A549 (cell line): ENCODE measurements around the gene RNASEH2C. TPM values are rescaled to one million over a fixed set of nuclear protein-coding genes. Genes with fewer than 3 reads are reported as not detected.

Experiments used
- ATAC-seq, 2 experiments: fragments of 200-7000 bp in 1 of 2; fragments of >200 bp in 1 of 2; cut with Nextera tagmentation in 1 of 2; cut with Tn5 transposase in 1 of 2; 3 replicates each; pipeline versions ENCODE4 v1.8.0 to v1.9.1; 2018 to 2020; ENCODE audit warnings: mild to moderate bottlenecking in 1 of 2, moderate library complexity in 1 of 2
- CTCF ChIA-PET: fragments of 300-600 bp; sonication (Branson Sonifier 250); formaldehyde crosslinking; extraction: SDS; loops from one replicate; lab custom pipeline; 2021; ENCODE audit warnings: antibody characterized with exemption, inconsistent platforms; lab: Yijun Ruan, JAX
- POLR2A ChIA-PET: fragments of 350-600 bp; formaldehyde crosslinking; extraction: SDS; loops from one replicate; lab custom pipeline; 2021; ENCODE audit warnings: antibody characterized with exemption, inconsistent platforms; lab: Yijun Ruan, JAX
- DNase-seq, 2 experiments: peaks; one replicate each; pipeline versions ENCODE4 v3.0.0 to v3.0.0-alpha.2; 2011 to 2016; ENCODE audit warnings: low read depth in 1 of 2, low spot score in 1 of 2
- FAIRE-seq: peaks from 2 replicates; lab custom pipeline; 2011; peaks lifted over from hg19 to GRCh38; lab: Jason Lieb, UNC
- H3K27ac ChIP-seq, 2 experiments: fragments of >200 bp; sonication (Bioruptor Twin); formaldehyde crosslinking; 3 replicates each; pipeline ENCODE4 v1.5.1; 2016 to 2017
- H3K4me1 ChIP-seq: fragments of >200 bp; sonication (Bioruptor Twin); formaldehyde crosslinking; 3 replicates; pipeline ENCODE4 v1.6.1; 2016
- H3K4me2 ChIP-seq: fragments of >200 bp; sonication (Bioruptor Twin); formaldehyde crosslinking; 3 replicates; pipeline ENCODE4 v1.6.1; 2016
- H3K4me3 ChIP-seq: fragments of >200 bp; sonication (Bioruptor Twin); formaldehyde crosslinking; 3 replicates; pipeline ENCODE4 v1.5.1; 2016
- H3K9me3 ChIP-seq: fragments of >200 bp; sonication (Bioruptor Twin); formaldehyde crosslinking; 3 replicates; pipeline ENCODE4 v1.6.1; 2016
- ATOH8 ChIP-seq: fragments of 250-450 bp; sonication (Bioruptor Pico); IDR thresholded peaks from 2 replicates; pipeline ENCODE4 v1.5.0; 2020; ENCODE audit warnings: low read depth, mild to moderate bottlenecking, moderate library complexity
- CHD2 ChIP-seq: fragments of 150-350 bp; IDR thresholded peaks from 2 replicates; pipeline ENCODE4 v1.6.1; 2014; ENCODE audit warnings: low read length; ENCODE audit not compliant: partially characterized antibody
- EP300 ChIP-seq, 2 experiments: fragments of >200 bp; sonication (Bioruptor Twin); formaldehyde crosslinking; IDR thresholded peaks; 2 replicates in 1 of 2; 3 replicates in 1 of 2; pipeline ENCODE4 v1.6.1; 2016 to 2017
- FOXS1 ChIP-seq: fragments of 250-450 bp; sonication (Bioruptor Pico); IDR thresholded peaks from 2 replicates; pipeline ENCODE4 v1.5.0; 2020; ENCODE audit warnings: mild to moderate bottlenecking, moderate library complexity
- GATA3 ChIP-seq: IDR thresholded peaks from 2 replicates; pipeline ENCODE4 v1.6.1; 2012; ENCODE audit warnings: borderline replicate concordance
- HOXA7 ChIP-seq: fragments of 250-450 bp; sonication (Bioruptor Pico); IDR thresholded peaks from 2 replicates; pipeline ENCODE4 v1.5.0; 2020; ENCODE audit warnings: mild to moderate bottlenecking, moderate library complexity
- JUNB ChIP-seq: fragments of >200 bp; sonication (Bioruptor Twin); formaldehyde crosslinking; IDR thresholded peaks from 2 replicates; pipeline ENCODE4 v1.6.1; 2016
- KDM5A ChIP-seq: fragments of 200-600 bp; sonication (generic); IDR thresholded peaks from 2 replicates; pipeline ENCODE4 v1.6.1; 2016; ENCODE audit warnings: antibody characterized with exemption, mild to moderate bottlenecking
- NFE2L2 ChIP-seq: fragments of 150-350 bp; conservative IDR thresholded peaks from 2 replicates; pipeline ENCODE4 v1.6.1; 2014; ENCODE audit warnings: low read length
- PHF8 ChIP-seq: fragments of 200-600 bp; sonication (generic); IDR thresholded peaks from 2 replicates; pipeline ENCODE4 v1.6.1; 2016; ENCODE audit warnings: low read depth, mild to moderate bottlenecking, antibody characterized with exemption, moderate library complexity, borderline replicate concordance
- POLR2A ChIP-seq: IDR thresholded peaks from 2 replicates; pipeline ENCODE4 v1.6.1; 2012; ENCODE audit warnings: mild to moderate bottlenecking, low read length
- POLR2AphosphoS2 ChIP-seq: conservative IDR thresholded peaks from 2 replicates; pipeline ENCODE4 v1.6.1; 2012; ENCODE audit warnings: low read length, improper control_type of control experiment, inconsistent platforms
- RFX5 ChIP-seq: fragments of 450-650 bp; IDR thresholded peaks from 2 replicates; pipeline ENCODE4 v1.7.1; 2014; ENCODE audit warnings: antibody characterized with exemption, mild to moderate bottlenecking, moderate library complexity
- ZC3H11A ChIP-seq: fragments of 450-650 bp; IDR thresholded peaks from 2 replicates; pipeline ENCODE4 v1.6.1; 2014; ENCODE audit warnings: antibody characterized with exemption, mild to moderate bottlenecking
- WGBS: methylation state at CpG from one replicate; pipeline ENCODE4 v1.1.6; 2017; ENCODE audit errors: missing lambda C conversion rate; 5-methylcytosine and 5-hydroxymethylcytosine counted together
- polyA plus RNA-seq, 4 experiments: library from polyadenylated mRNA; depleted of rRNA in 3 of 4; stranded (reverse); fragments of >200 nt; fragmentation: RNase III in 1 of 4; extraction: RNeasy Plus Mini Kit Qiagen cat#74134 plus additional on column Dnase treatment in 1 of 4; gene quantifications; 2 replicates in 3 of 4; 3 replicates in 1 of 4; pipeline ENCODE4 v1.2.3, GENCODE V29; 2011 to 2017
- small RNA-seq, 6 experiments: library from RNA; depleted of rRNA; stranded (forward); fragments of <200 nt; gene quantifications; one replicate each; pipeline ENCODE3, GENCODE V24; 2012

Gene RNASEH2C
- polyA plus RNA-seq, 2 of the 4 experiments (the other 2 are of a cell fraction), result 15.1 to 36.9 TPM

DNA sequence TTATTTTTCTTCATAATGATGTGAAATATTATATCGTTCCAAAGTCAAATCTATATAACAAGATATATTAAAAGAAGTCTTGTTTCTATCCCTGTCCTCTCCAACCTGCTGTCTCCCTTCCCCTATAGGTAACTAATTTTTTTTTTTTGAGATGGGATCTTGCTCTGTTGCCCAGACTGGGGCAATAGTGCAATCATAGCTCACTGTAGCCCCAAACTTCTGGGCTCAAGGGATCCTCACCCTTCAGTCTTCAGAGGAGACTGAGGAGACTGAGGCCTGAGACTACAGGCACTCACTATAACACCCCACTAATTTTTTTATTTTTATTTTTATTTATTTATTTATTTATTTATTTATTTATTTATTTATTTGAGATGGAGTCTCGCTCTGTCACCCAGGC lies 47.6 kb downstream of the RNASEH2C start:
- Histone ChIP-seq H3K4me3 (no peak overlapping the region), H3K9me3 (no peaks in the 10 kb centered on the region), H3K27ac (no peak overlapping the region), H3K4me1 (no peaks in the 10 kb centered on the region), H3K4me2 (no peak overlapping the region)
- no peak for ATAC-seq
- DNase-seq, result no peak
- no peak for TF ChIP-seq GATA3
- TF ChIP-seq ATOH8 (CRISPR knock-in tag), result no peak
- no peak for TF ChIP-seq JUNB
- peak; percentile 58 for TF ChIP-seq ZC3H11A
- no peak for TF ChIP-seq KDM5A
- TF ChIP-seq RFX5, result no peak
- no peak for TF ChIP-seq NFE2L2
- no peak for TF ChIP-seq POLR2AphosphoS2
- TF ChIP-seq EP300 (IDR thresholded peaks at IDR 0.05), result no peak
- WGBS, result 96% methylated on average over 2 of the region's 2 CpGs
- ChIA-PET POLR2A (interaction anchor here (1.0 kb wide), 1 partner anchor 10 kb away, joined by 3 read pairs; the partner anchor contains the start of gene RELA), CTCF (interaction anchor here (0.6 to 1.2 kb wide), 2 partner anchors 83 to 146 kb away, joined by 3 to 5 read pairs; no protein-coding TSS in a partner anchor)
- FAIRE-seq, result no peak

DNA sequence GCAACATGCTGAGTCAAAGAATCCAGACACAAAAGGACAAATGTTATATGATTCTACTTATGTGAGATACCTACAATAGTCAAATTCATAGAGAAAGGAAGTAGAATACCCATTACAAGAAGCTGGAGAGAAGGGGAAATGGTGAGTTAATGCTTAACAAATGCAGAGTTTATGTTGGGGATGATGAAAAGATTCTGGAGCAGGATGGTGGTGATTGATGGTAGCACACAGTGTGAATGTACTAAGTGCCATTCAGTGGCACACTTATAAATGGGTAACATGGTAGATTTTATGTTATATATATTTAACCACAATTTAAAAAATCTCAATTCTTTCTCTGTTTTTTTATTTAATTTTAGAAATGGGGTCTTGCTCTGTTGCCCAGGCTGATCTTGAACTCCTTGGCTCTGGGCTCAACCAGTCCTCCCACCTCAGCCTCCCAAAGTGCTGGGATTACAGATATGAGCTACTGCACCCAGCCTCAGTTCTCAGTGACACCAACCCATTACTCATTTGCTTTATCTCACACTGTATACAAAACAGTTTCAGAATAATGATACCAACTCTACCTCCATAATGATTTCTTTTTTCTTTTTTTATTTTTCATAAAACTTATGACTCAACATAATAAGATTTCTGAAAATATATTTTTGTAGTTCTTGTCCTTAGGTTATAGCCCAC lies 48.3 kb downstream of the RNASEH2C start:
- DNase-seq (no peak), FAIRE-seq (no peak), ATAC-seq (peak; percentile 43 to 62; a peak in 4 of 6 replicates)
- TF ChIP-seq POLR2A, result no peak
- no peak for TF ChIP-seq PHF8
- TF ChIP-seq FOXS1, result no peak
- TF ChIP-seq CHD2, result no peak
- TF ChIP-seq HOXA7 (CRISPR knock-in tag), result no peak
- TF ChIP-seq ATOH8 (CRISPR knock-in tag), result no peak
- Histone ChIP-seq H3K27ac (no peak overlapping the region), H3K4me2 (no peak overlapping the region), H3K4me3 (no peak overlapping the region), H3K9me3 (no peaks in the 10 kb centered on the region), H3K4me1 (no peaks in the 10 kb centered on the region)
- POLR2A ChIA-PET, result interaction anchor here (1.0 to 1.3 kb wide), 2 partner anchors 9 kb away, joined by 3 read pairs; partner anchors contain the start of gene RELA
- CTCF ChIA-PET, result interaction anchor here (1.2 kb wide), 2 partner anchors 46 to 146 kb away, joined by 3 to 6 read pairs; no protein-coding TSS in a partner anchor

Small RNAs within 50 kb of the gene (small RNA-seq; reads per million reads assigned to genes)
- 0 reads per million in 6 experiments for gene RN7SL309P

Other genes with a start within 250 kb of the RNASEH2C start
- gene MALAT1, start 221.8 kb downstream of the RNASEH2C start, polyA plus RNA-seq (2011; rRNA removed), result 1,041 and 1,340 TPM in 2 replicates
- gene MALAT1, start 221.8 kb downstream of the RNASEH2C start, polyA plus RNA-seq (2017; fragmentation: RNase III; extraction: RNeasy Plus Mini Kit Qiagen cat#74134 plus additional on column Dnase treatment), result 167 to 203 TPM (median 188 TPM) in 3 replicates
- 30.8 and 33.6 TPM in 2 replicates for gene SCYL1, start 195.7 kb downstream of the RNASEH2C start, polyA plus RNA-seq (2011; rRNA removed)
- gene SCYL1, start 195.7 kb downstream of the RNASEH2C start, polyA plus RNA-seq (2017; fragmentation: RNase III; extraction: RNeasy Plus Mini Kit Qiagen cat#74134 plus additional on column Dnase treatment), result 41.8 to 46.8 TPM (median 45.9 TPM) in 3 replicates
- 28.6 and 39.9 TPM in 2 replicates for gene LTBP3, start 162.4 kb downstream of the RNASEH2C start, polyA plus RNA-seq (2011; rRNA removed)
- 107 to 134 TPM (median 123 TPM) in 3 replicates for gene LTBP3, start 162.4 kb downstream of the RNASEH2C start, polyA plus RNA-seq (2017; fragmentation: RNase III; extraction: RNeasy Plus Mini Kit Qiagen cat#74134 plus additional on column Dnase treatment)
- gene ZNRD2, start 150.3 kb downstream of the RNASEH2C start, polyA plus RNA-seq (2011; rRNA removed), result 28.2 and 32.3 TPM in 2 replicates
- 66.1 to 68.2 TPM (median 68.1 TPM) in 3 replicates for gene ZNRD2, start 150.3 kb downstream of the RNASEH2C start, polyA plus RNA-seq (2017; fragmentation: RNase III; extraction: RNeasy Plus Mini Kit Qiagen cat#74134 plus additional on column Dnase treatment)
- 13.5 and 16.9 TPM in 2 replicates for gene FAM89B, start 148.3 kb downstream of the RNASEH2C start, polyA plus RNA-seq (2011; rRNA removed)
- gene FAM89B, start 148.3 kb downstream of the RNASEH2C start, polyA plus RNA-seq (2017; fragmentation: RNase III; extraction: RNeasy Plus Mini Kit Qiagen cat#74134 plus additional on column Dnase treatment), result 18.6 to 23.9 TPM (median 23.1 TPM) in 3 replicates
- 11.6 and 13.8 TPM in 2 replicates for gene EHBP1L1, start 144.7 kb downstream of the RNASEH2C start, polyA plus RNA-seq (2011; rRNA removed)
- 39.8 to 46.0 TPM (median 43.8 TPM) in 3 replicates for gene EHBP1L1, start 144.7 kb downstream of the RNASEH2C start, polyA plus RNA-seq (2017; fragmentation: RNase III; extraction: RNeasy Plus Mini Kit Qiagen cat#74134 plus additional on column Dnase treatment)
- 0.11 and 0.13 TPM in 2 replicates for gene KCNK7, start 125.0 kb downstream of the RNASEH2C start, polyA plus RNA-seq (2011; rRNA removed)
- 0.49 to 0.50 TPM (median 0.50 TPM) in 3 replicates for gene KCNK7, start 125.0 kb downstream of the RNASEH2C start, polyA plus RNA-seq (2017; fragmentation: RNase III; extraction: RNeasy Plus Mini Kit Qiagen cat#74134 plus additional on column Dnase treatment)
- gene MAP3K11, start 106.6 kb downstream of the RNASEH2C start, polyA plus RNA-seq (2011; rRNA removed), result 16.7 and 18.1 TPM in 2 replicates
- gene MAP3K11, start 106.6 kb downstream of the RNASEH2C start, polyA plus RNA-seq (2017; fragmentation: RNase III; extraction: RNeasy Plus Mini Kit Qiagen cat#74134 plus additional on column Dnase treatment), result 30.9 to 34.9 TPM (median 34.5 TPM) in 3 replicates
- gene PCNX3, start 105.0 kb downstream of the RNASEH2C start, polyA plus RNA-seq (2011; rRNA removed), result 14.2 and 17.2 TPM in 2 replicates
- gene PCNX3, start 105.0 kb downstream of the RNASEH2C start, polyA plus RNA-seq (2017; fragmentation: RNase III; extraction: RNeasy Plus Mini Kit Qiagen cat#74134 plus additional on column Dnase treatment), result 26.6 to 30.8 TPM (median 29.7 TPM) in 3 replicates
- gene SIPA1, start 82.7 kb downstream of the RNASEH2C start, polyA plus RNA-seq (2011; rRNA removed), result 9.9 and 10.4 TPM in 2 replicates
- gene SIPA1, start 82.7 kb downstream of the RNASEH2C start, polyA plus RNA-seq (2017; fragmentation: RNase III; extraction: RNeasy Plus Mini Kit Qiagen cat#74134 plus additional on column Dnase treatment), result 16.9 to 21.3 TPM (median 17.4 TPM) in 3 replicates
- gene RELA, start 57.9 kb downstream of the RNASEH2C start, polyA plus RNA-seq (2011; rRNA removed), result 28.9 and 31.8 TPM in 2 replicates
- gene RELA, start 57.9 kb downstream of the RNASEH2C start, polyA plus RNA-seq (2017; fragmentation: RNase III; extraction: RNeasy Plus Mini Kit Qiagen cat#74134 plus additional on column Dnase treatment), result 50.7 to 55.8 TPM (median 55.1 TPM) in 3 replicates
- 25.8 and 34.6 TPM in 2 replicates for gene KAT5, start 8.5 kb downstream of the RNASEH2C start, polyA plus RNA-seq (2011; rRNA removed)
- 39.8 to 44.7 TPM (median 41.2 TPM) in 3 replicates for gene KAT5, start 8.5 kb downstream of the RNASEH2C start, polyA plus RNA-seq (2017; fragmentation: RNase III; extraction: RNeasy Plus Mini Kit Qiagen cat#74134 plus additional on column Dnase treatment)
- gene AP5B1, start 60.2 kb upstream of the RNASEH2C start, polyA plus RNA-seq (2011; rRNA removed), result 5.2 and 5.8 TPM in 2 replicates
- 9.0 to 10.2 TPM (median 9.2 TPM) in 3 replicates for gene AP5B1, start 60.2 kb upstream of the RNASEH2C start, polyA plus RNA-seq (2017; fragmentation: RNase III; extraction: RNeasy Plus Mini Kit Qiagen cat#74134 plus additional on column Dnase treatment)
- gene OVOL1, start 66.3 kb upstream of the RNASEH2C start, polyA plus RNA-seq (2011; rRNA removed), result not detected in 2 replicates
- gene OVOL1, start 66.3 kb upstream of the RNASEH2C start, polyA plus RNA-seq (2017; fragmentation: RNase III; extraction: RNeasy Plus Mini Kit Qiagen cat#74134 plus additional on column Dnase treatment), result not detected in 3 replicates
- gene SNX32, start 113.2 kb upstream of the RNASEH2C start, polyA plus RNA-seq (2011; rRNA removed), result not detected in 2 replicates
- 0.04 to 0.08 TPM (median 0.05 TPM) in 3 replicates for gene SNX32, start 113.2 kb upstream of the RNASEH2C start, polyA plus RNA-seq (2017; fragmentation: RNase III; extraction: RNeasy Plus Mini Kit Qiagen cat#74134 plus additional on column Dnase treatment)
- 1,346 and 1,591 TPM in 2 replicates for gene CFL1, start 137.4 kb upstream of the RNASEH2C start, polyA plus RNA-seq (2011; rRNA removed)
- 1,780 to 1,825 TPM (median 1,795 TPM) in 3 replicates for gene CFL1, start 137.4 kb upstream of the RNASEH2C start, polyA plus RNA-seq (2017; fragmentation: RNase III; extraction: RNeasy Plus Mini Kit Qiagen cat#74134 plus additional on column Dnase treatment)
- 27.8 and 30.5 TPM in 2 replicates for gene MUS81, start 139.6 kb upstream of the RNASEH2C start, polyA plus RNA-seq (2011; rRNA removed)
- gene MUS81, start 139.6 kb upstream of the RNASEH2C start, polyA plus RNA-seq (2017; fragmentation: RNase III; extraction: RNeasy Plus Mini Kit Qiagen cat#74134 plus additional on column Dnase treatment), result 33.4 to 34.9 TPM (median 34.2 TPM) in 3 replicates
- gene EFEMP2, start 152.0 kb upstream of the RNASEH2C start, polyA plus RNA-seq (2011; rRNA removed), result 0.89 and 1.3 TPM in 2 replicates
- 0.98 to 1.5 TPM (median 1.4 TPM) in 3 replicates for gene EFEMP2, start 152.0 kb upstream of the RNASEH2C start, polyA plus RNA-seq (2017; fragmentation: RNase III; extraction: RNeasy Plus Mini Kit Qiagen cat#74134 plus additional on column Dnase treatment)
- gene CTSW, start 159.0 kb upstream of the RNASEH2C start, polyA plus RNA-seq (2011; rRNA removed), result not detected in 2 replicates
- not detected in 3 replicates for gene CTSW, start 159.0 kb upstream of the RNASEH2C start, polyA plus RNA-seq (2017; fragmentation: RNase III; extraction: RNeasy Plus Mini Kit Qiagen cat#74134 plus additional on column Dnase treatment)
- gene FIBP, start 167.7 kb upstream of the RNASEH2C start, polyA plus RNA-seq (2011; rRNA removed), result 72.2 and 83.0 TPM in 2 replicates
- 60.4 to 66.2 TPM (median 65.3 TPM) in 3 replicates for gene FIBP, start 167.7 kb upstream of the RNASEH2C start, polyA plus RNA-seq (2017; fragmentation: RNase III; extraction: RNeasy Plus Mini Kit Qiagen cat#74134 plus additional on column Dnase treatment)
- 5.4 and 7.3 TPM in 2 replicates for gene CCDC85B, start 169.9 kb upstream of the RNASEH2C start, polyA plus RNA-seq (2011; rRNA removed)
- 24.3 to 35.2 TPM (median 27.5 TPM) in 3 replicates for gene CCDC85B, start 169.9 kb upstream of the RNASEH2C start, polyA plus RNA-seq (2017; fragmentation: RNase III; extraction: RNeasy Plus Mini Kit Qiagen cat#74134 plus additional on column Dnase treatment)
- gene FOSL1, start 179.6 kb upstream of the RNASEH2C start, polyA plus RNA-seq (2011; rRNA removed), result 6.7 and 9.6 TPM in 2 replicates
- 24.1 to 55.8 TPM (median 24.1 TPM) in 3 replicates for gene FOSL1, start 179.6 kb upstream of the RNASEH2C start, polyA plus RNA-seq (2017; fragmentation: RNase III; extraction: RNeasy Plus Mini Kit Qiagen cat#74134 plus additional on column Dnase treatment)
- gene C11orf68, start 198.3 kb upstream of the RNASEH2C start, polyA plus RNA-seq (2011; rRNA removed), result 10.6 and 17.2 TPM in 2 replicates
- gene C11orf68, start 198.3 kb upstream of the RNASEH2C start, polyA plus RNA-seq (2017; fragmentation: RNase III; extraction: RNeasy Plus Mini Kit Qiagen cat#74134 plus additional on column Dnase treatment), result 16.5 to 23.1 TPM (median 17.0 TPM) in 3 replicates
- 27.8 and 73.7 TPM in 2 replicates for gene DRAP1, start 198.6 kb upstream of the RNASEH2C start, polyA plus RNA-seq (2011; rRNA removed)
- 143 to 187 TPM (median 143 TPM) in 3 replicates for gene DRAP1, start 198.6 kb upstream of the RNASEH2C start, polyA plus RNA-seq (2017; fragmentation: RNase III; extraction: RNeasy Plus Mini Kit Qiagen cat#74134 plus additional on column Dnase treatment)
- not detected in 2 replicates for gene TSGA10IP, start 224.7 kb upstream of the RNASEH2C start, polyA plus RNA-seq (2011; rRNA removed)
- not detected in 3 replicates for gene TSGA10IP, start 224.7 kb upstream of the RNASEH2C start, polyA plus RNA-seq (2017; fragmentation: RNase III; extraction: RNeasy Plus Mini Kit Qiagen cat#74134 plus additional on column Dnase treatment)
- gene SART1, start 240.9 kb upstream of the RNASEH2C start, polyA plus RNA-seq (2011; rRNA removed), result 15.1 and 22.0 TPM in 2 replicates
- gene SART1, start 240.9 kb upstream of the RNASEH2C start, polyA plus RNA-seq (2017; fragmentation: RNase III; extraction: RNeasy Plus Mini Kit Qiagen cat#74134 plus additional on column Dnase treatment), result 52.8 to 62.8 TPM (median 53.8 TPM) in 3 replicates